Lower leg skin (tissue), 3 donors: ENCODE results near the gene UBALD1.

Source experiments
- CTCF ChIP-seq, 3 donors: fragments of 450-650 bp; IDR thresholded peaks; one replicate each; pipeline ENCODE4 v1.5.1; 2016; ENCODE audit warnings: antibody characterized with exemption in 3 of 3, mild to moderate bottlenecking in 3 of 3, moderate library complexity in 2 of 3
- POLR2A ChIP-seq, 2 donors: fragments of 450-650 bp; IDR thresholded peaks; one replicate each; pipeline ENCODE4 v1.6.1; 2016 to 2017; ENCODE audit warnings: antibody characterized with exemption in 2 of 2, mild to moderate bottlenecking in 1 of 2, moderate library complexity in 1 of 2

GRCh38 chr16:4609200-4610010 is 5.3 kb downstream of the UBALD1 start:
- no peak for TF ChIP-seq CTCF (IDR thresholded peaks at IDR 0.05)
- no peak for TF ChIP-seq POLR2A (IDR thresholded peaks at IDR 0.05)
